Right renal pelvis (tissue), 4 donors: ENCODE results near the gene ATP1B1. TPM values are rescaled to one million over a fixed set of nuclear protein-coding genes. Genes with fewer than 3 reads are reported as not detected.

Source experiments
- DNase-seq, 4 donors: peaks; one replicate each; pipeline ENCODE4 v3.0.0-alpha.2; 2013; ENCODE audit warnings: low read depth in 4 of 4, low spot score in 3 of 4, missing footprints in 1 of 4
- polyA plus RNA-seq, 4 donors: library from polyadenylated mRNA; unstranded; fragments of 120-200 nt; gene quantifications; one replicate each; pipeline ENCODE4 v1.2.1, GENCODE V29; 2013; ENCODE audit not compliant: insufficient read length in 4 of 4

Gene ATP1B1
- polyA plus RNA-seq, result 100 to 1,000 TPM; 461 to 582 (median 547) TPM

DNA sequence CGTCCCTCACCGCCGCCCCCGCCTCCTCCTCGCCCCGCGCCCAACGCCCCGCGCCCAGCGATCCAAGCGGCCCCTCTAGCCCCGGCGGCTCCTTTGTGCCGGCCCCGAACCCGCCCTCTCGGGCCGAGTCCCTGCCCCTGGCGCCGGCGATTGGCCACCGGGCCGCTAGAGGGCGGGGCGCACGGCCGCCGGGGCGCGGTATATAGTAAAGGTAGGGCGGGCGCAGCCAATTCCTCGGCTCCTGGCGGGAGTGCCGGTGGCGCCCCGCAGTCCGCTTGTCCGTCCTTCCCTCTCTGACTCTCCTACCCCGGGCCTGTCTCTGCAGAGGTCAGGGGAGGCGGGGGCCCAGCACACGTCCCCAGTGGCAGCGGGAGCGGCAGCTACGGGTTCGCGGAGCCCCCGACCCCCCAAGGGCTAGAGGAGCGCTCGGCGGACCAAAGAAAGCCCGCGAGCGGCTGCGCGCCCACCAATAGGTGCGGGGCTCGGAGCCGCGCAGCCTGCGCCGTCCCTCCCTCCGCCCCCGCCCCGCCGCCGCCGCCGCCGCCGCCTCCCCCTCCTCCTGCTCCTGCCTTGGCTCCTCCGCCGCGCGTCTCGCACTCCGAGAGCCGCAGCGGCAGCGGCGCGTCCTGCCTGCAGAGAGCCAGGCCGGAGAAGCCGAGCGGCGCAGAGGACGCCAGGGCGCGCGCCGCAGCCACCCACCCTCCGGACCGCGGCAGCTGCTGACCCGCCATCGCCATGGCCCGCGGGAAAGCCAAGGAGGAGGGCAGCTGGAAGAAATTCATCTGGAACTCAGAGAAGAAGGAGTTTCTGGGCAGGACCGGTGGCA, at the start of gene ATP1B1:
ATP1B1 (plus strand) TSS at position 596 of the 826 bp plus-strand sequence; CDS start at position 736, 140 bp downstream.
- DNase-seq, result peak; percentile 75 to 85 (median 84)

DNA sequence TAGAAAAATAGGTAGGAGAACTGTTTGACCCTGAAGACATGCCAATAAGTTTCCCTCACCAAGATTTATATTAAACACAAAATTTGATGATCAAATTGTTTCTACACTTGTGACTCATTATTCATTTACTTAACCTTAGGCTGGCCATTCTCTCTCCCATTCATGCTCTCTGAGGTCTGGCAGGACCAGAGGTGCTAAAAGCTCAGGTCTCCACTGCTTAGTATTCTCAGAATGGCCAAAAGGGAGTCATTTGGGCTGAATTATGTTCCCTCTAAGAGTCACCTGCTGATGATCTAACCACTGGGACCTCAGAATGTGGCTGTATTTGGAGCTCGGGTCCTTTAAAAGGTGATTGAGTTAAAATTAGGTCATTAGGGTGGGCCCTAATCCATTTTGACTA, 47.1 kb upstream of the ATP1B1 start:
- DNase-seq, result no peak

DNA sequence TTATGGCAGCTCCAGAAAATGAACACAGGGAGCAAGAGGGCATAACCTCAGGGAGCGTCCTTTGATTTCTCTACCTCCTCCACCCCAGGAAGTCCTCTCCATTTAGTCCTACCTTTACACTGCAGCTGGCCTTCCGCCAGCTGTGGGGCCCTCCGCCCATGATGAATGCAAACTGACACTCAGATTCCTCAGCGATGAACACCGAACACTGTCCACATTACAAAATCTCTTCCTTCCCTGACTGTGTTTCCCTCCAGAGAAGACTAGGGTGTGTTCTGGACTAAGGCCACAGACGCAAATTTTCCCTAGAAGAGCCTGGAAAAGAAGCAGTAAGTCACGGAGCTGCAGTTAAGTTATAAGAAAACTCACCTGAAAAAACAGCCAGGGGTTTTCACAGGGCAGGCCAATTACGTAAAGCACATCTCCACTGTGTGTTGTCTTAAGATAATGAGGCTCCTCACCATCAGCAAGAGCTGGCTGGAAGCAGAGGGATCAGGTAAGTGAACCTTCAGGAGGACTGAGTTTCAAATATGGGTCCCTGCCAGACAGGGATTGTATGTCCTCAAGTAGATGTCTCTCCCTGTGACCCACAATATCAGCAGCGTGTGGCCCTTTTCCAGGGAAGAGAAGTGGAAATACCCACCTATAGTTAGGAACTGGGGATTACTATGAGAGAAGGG, 46.3 kb upstream of the ATP1B1 start:
- DNase-seq, result no peak

DNA sequence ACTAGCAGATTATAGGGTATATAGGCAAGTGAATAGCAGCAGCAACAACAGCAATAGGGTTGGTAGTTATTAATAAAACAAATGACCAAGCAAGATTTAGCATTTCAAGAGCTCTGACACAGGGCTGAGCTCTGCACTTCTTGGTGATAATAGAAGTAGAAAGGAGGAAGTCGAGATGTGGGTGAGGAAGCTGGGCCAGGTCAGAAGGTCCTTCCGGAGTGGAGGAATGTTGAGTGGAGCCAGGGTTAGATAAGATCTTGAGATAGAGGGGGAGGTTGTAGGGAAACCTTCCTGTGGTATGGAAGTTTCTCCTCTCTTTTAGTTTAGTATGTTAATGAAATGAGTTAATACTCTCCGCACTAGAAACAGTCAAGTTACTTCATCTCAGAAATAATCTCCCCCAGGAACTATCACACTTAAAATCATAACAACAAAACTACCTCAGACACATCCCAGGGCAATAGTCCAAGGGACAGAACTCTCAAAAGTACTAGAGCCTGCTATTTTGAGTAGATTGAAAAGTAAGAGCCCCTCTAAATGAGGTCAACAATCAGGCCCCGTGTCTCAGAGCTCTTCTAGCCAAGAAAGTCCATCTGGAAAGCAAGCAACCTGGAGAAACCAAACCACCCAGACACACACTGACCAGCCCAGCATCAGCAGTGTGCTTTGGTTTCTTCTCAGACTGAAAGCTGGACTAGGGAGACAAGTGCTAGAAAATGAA, 45.4 kb upstream of the ATP1B1 start:
- no peak for DNase-seq

DNA sequence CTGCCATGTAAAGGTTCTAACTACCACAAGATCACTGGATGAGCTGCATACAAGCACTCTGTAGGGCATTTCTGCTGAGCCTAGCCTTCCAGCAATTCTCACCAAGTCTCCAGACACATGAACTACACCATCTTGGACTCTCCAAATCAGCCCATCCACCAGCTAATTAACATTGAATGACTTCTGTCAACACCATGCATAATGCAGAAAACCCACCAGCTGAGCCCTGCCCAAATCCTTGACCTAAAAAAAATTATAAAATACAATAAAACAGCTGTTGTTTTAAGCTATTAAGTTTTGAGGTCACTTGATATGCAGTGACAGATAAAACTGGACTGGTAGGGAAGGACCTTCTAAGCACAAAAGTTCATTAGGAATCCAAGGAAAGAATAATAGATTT, 44.3 kb upstream of the ATP1B1 start:
- DNase-seq, result no peak

DNA sequence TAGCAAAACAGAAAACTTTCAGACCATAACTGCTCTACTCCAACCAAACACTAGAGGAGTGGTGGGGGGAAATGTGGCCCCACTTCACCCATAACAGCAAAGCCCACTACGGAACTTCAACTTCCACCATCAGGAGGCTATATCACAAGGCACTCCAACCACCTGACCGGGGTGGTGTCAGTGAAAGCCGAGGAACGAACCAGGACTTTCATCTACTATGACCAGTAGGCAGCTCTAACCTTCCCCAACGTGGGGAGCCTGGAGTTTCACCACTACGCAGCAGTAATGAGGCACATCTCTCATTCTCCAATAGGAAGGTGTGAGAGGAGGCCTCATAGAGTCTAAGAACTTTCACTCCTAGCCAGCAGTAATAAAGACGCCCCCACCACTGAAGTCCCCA, 42.4 kb upstream of the ATP1B1 start:
- DNase-seq, result no peak

DNA sequence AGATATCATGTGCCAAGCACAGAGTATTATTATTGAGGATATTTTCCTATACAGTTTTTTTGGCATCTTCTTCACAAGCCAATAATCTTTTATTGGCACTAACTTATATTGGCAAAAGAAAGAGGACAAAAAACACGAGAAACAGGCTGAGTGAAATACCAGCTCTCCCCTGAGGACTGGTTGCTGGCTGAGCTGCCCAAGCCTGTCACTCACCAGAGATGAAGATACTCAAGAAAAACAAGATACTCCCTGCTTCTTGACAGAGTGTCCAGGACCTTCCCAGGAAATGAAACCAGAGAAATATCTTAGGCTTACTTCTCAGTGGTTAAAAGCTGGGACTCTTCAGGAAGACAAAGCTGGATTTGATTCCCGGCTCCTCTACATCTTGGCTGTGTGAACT, 35.9 kb upstream of the ATP1B1 start:
- no peak for DNase-seq

DNA sequence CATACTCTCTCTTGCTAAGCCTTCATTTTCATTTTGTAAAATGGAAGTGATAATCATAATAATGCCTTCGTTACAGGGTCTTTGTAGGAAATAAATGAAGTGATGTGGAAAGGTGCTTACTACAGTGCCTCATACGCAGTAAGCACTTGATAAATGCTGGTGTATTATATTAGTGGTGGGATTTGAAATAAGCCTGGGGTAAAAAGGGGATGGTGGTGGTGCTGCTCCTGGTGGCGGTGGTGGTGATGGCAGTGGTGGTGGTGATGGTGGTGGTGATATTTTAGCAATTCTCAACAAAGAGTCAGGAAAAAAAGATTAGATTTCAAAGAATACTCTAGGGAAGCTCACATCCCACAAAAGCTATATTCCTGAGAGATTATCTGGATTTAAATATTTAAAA, 35.5 kb upstream of the ATP1B1 start:
- no peak for DNase-seq

DNA sequence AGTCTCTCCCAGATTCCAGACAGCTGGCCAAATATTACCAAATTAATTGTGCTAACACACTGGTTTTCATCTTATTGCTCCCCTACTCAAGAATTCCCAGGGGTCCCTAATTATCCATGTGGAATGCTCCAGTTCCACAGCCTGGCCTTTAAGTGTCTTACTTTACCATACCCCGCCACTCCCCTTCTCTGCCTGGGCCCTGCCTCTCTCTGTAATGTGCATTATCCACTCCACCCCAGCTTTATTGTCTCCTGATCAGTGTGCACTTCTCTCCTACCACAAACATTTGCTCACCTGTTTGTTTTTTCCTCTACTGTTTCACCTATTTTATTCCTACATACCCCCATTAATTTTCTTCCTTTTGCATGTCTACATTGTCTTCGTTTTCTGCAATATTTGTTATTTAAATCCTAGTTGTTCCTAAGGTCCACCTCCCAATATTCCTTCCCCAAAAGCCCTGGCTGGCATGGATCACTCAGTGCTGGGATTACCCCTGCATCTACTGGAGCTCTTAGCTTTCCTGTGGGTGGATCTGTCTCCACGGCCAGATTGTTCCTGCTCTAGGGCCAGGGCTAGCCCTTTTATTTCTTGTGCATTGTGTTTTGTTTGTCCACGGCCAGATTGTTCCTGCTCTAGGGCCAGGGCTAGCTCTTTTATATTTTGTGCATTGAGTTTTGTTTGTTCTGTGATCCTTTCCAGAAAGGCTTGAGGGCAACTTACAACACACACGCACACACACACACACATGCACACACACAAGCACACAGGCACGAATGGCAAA, 33.4 kb upstream of the ATP1B1 start:
- DNase-seq, result no peak

DNA sequence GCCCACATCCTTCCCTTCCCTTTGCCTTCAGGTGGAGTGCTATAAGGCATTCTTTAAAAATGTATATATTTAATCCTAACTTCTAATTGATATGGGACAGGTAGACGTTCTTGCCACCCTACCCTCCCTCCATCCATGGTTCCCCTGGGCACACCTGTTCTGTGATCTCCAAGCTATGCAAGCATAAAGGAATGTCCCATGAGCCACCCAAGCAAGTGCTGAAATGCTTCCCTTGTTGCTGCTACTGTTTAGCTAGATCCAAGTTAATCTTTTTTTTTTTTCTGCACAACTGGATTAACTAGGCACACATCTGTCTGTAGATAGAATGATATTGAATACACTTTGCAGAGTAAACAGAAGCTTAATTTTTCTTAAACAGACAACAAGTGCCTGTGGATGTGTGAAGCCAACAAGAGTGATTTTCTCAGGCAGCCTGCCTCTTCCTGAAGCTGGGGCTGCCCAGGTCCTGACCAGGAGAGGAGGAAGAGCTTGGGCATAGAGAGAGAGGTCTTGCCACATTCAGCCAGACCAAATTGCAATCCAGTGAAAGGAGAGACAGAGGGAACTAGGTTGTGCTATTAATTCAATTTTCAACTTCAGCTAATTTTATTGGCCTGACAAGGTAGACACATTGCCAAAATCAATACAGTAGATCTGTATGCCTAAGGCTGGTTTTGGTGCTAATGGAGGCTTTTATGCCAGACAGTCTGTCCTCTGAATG, 28.2 kb upstream of the ATP1B1 start:
- DNase-seq, result no peak

DNA sequence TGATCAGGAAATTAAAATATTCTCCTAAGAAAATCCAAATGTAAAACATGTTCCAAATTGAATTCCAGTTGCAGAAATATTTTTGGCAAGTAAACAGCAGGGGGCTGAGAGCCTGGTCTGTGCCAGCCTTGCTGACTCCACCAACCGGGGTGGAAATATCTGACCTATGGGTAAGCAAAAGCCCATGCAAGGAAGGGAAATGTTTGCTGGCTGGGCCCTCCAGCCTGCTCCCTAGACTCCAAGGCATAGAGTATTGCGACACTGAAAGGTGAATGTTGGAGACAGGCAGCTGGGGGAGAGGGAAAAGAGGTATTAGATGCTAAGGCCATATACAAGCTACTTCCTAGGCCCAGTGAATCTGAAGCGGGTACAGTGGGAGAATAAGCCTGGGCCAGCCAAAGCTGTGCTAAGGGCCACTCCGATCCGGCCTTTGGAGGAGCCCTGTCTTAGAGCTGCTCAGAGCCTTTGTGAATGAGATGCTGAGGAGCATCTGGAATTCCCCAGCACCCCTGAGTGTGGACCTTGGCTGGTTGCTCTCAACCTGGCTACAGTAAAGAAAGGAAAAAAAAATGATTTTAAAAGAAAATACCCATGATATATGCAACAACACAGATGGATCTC, 24.9 kb upstream of the ATP1B1 start:
- DNase-seq, result no peak

DNA sequence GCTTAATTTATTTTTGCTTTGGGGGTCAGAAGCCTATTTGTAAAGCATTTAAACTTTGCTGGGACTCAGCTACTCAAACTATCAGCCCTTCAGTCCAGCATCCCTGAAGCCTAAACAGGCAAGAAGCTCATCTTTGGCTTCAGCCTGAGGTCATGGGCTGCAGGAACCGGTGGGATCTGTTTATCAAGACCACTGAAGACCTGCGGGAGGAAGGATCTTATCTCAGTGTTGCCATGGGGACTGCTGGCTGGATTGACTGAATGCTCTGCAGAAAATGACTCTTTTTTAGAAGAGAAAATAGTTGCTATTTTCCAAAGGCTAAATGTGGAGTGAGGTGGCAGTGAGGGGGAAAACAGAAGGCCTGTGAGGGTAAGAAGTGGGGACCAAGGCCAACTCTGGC, 20.6 kb upstream of the ATP1B1 start:
- no peak for DNase-seq

DNA sequence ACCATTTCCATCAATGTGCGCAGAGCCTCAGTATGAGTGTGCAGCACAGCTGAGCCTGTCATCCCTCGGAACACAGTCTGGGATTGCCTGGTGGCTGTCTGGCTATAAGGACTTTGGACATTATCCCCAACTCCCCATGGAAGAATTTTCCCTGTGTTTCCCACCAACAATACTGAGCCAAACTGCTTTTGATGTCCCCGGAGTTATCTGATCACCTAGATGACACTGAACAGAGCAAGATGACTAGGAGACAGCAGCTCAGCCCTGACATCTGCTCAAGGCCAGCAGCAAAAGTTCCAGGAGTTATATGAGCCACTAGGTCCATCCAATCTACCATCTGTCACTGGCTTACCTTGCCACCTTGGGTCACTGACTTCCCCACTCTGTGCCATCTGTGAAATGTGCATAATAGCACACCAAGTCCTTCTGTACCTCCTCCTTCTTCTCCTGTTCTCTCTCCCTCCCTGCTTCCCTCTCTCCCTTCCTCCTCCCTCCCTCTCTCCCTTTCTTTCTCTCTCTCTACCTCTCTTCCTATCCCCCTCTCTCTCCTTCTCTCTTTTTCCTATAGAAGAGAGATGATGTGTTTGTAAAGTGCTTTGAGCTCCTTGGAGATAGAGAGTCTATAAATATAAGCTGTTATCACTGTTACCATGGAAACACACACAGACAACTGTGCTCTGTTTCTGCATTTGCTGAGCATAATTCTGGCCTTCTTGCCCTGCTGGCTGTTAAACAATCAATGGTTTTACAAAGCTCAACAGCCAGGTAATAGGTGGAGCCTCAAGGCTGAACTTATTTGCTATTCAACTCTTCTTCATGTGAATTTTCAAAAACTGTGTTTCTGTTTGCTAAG, 19.7 kb upstream of the ATP1B1 start:
- no peak for DNase-seq

DNA sequence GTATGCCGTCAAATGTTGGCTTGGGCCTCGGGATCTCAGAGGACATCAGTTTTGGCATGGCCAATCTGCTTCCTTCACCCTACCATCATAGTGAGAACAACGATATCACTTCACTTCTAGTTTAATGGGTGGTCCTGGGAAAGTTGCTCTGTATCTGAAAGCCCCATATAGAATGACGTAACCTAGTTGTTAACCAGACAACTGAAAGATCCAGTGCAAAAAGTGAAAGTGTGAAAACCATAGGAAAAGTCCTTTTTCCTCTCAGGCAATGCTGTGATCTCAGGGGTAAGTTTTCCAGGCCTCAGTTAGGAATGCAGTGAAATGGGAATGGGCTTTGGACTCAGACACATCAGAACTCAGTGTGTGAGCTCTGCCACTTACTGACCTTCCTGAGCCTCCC, 18.6 kb upstream of the ATP1B1 start:
- DNase-seq, result no peak

DNA sequence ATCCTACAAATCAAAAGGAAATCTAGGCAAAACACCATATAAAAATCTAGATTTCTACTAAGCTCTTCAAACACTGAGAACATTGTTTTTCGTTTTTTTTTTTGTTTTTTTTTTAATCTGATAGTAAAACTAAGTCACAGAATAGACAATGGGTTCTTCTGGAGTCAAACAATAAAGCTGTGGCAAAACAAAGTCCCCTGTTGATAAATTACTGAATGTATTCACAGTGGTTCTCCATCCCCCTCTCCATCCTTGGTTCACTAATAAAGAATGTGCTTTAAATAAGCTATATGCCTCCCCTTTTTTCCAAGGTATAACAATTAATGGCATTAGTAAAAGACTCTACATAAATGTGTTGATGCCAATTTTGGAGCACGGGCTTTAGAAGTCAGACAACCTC, 16.7 kb upstream of the ATP1B1 start:
- DNase-seq, result no peak

DNA sequence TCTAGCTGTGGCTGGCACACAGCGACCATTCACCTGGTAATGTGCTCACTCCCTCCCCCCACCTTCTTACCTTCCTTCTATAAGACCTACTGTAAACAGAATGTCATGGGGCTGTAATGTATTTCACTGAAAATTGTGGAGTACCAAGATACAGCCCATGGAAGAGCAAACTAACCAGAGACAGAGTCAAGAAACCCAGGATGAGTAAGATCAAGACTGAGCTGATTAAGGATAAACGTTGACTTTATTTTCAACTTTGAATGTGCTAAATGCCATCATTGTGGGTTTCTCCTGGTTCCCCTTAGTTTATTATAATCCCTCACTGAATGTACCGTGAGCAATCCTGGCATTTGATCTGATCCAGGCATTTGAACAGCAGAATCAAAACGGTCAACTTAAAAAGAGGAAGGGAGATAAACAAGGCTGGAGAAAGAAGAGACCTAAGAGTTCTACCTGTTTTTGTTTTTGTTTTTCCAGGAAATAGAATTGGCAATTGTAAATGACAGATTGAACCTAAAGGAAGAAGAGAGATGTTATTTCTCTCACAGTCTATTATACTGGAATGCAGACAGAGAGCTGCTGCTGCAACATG, 16.1 kb upstream of the ATP1B1 start:
- no peak for DNase-seq

DNA sequence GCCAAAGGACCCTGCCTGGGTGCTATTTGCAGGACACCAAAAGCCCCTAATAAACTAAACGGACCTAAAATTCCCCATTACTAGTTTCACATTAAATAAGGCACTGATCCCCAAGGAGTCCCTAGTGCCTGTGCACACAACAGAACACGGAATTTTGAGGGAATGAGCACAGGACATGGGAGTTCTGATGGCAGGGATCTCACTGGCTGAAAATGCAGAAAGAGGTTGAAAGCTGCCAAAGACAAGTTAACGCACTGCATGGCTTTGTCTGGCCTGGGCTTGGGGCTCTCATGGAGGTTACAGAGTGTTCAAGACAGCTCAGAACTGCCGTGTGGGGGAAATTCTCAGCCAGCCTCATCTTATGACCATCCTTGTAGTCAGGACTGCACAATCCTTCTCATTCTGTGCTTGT, 15.6 kb upstream of the ATP1B1 start:
- no peak for DNase-seq

DNA sequence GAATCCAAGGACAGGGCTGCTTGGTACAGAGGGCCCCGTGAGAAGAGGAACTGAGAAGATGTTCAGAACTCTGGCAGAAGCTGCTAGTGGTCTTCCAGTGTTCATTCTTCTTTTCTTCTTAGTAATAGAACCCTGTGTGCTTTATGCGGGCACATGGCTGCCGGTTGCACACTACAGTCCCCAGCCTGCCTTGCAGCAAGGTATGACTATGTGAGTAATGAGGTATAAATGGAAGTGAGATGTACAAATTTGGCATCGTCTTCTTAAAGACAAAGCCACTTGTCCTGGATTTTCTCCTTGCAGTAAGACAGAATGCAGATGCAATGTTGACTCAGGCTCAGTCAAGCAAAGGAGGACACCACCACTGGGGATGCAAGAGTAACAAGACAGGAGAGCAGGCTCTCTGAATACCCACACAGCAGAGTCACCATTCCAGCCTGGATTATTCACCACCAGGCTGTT, 15.0 kb upstream of the ATP1B1 start:
- no peak for DNase-seq
